Measurements from ENCODE around the gene SLPI.

The SLPI gene

DNA sequence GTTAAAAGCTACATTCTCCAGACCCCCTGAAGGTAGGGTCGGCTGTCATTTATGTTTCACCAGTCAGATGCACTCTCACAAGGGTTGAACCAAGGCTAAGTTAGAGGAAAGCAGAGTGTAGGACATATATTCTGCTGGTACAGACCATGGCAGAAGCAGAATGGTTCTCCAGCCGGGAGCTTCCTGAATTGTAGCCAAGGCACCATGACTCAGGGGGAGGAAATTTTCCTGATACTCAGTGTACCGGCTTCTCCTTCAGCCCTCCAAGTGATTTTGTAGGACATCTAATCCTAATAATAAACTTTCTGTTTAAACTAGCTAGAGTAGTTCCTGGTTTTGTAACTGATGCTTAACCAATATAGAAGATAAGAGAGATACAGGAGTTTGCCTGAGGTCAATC is 14.2 kb upstream of the SLPI start:
- Histone ChIP-seq H3K4me1 (ENCODE audit: insufficient read depth, poor library complexity, severe bottlenecking) (peaks cover 6% of the 10 kb centered on the region), H3K36me3 (ENCODE audit: low read depth) (no peaks in the 10 kb centered on the region), H3K4me3 (ENCODE audit: severe bottlenecking) (no peak overlapping the region), H3K9me3 (ENCODE audit: severe bottlenecking) (no peaks in the 10 kb centered on the region), H3K27me3 (ENCODE audit: insufficient read depth, poor library complexity, severe bottlenecking) (no peaks in the 10 kb centered on the region), H3K27ac (ENCODE audit: poor library complexity, severe bottlenecking) (no peak overlapping the region)
- TF ChIP-seq, protein P1, sequence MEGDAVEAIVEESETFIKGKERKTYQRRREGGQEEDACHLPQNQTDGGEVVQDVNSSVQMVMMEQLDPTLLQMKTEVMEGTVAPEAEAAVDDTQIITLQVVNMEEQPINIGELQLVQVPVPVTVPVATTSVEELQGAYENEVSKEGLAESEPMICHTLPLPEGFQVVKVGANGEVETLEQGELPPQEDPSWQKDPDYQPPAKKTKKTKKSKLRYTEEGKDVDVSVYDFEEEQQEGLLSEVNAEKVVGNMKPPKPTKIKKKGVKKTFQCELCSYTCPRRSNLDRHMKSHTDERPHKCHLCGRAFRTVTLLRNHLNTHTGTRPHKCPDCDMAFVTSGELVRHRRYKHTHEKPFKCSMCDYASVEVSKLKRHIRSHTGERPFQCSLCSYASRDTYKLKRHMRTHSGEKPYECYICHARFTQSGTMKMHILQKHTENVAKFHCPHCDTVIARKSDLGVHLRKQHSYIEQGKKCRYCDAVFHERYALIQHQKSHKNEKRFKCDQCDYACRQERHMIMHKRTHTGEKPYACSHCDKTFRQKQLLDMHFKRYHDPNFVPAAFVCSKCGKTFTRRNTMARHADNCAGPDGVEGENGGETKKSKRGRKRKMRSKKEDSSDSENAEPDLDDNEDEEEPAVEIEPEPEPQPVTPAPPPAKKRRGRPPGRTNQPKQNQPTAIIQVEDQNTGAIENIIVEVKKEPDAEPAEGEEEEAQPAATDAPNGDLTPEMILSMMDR (IDR thresholded peaks at IDR 0.05; ENCODE audit: poor library complexity, severe bottlenecking), result no peak
- ATAC-seq (ENCODE audit: low read depth), result peak; percentile 49; the same call in 2 of the 3 replicates
- DNase-seq (ENCODE audit: low spot score), result no peak

DNA sequence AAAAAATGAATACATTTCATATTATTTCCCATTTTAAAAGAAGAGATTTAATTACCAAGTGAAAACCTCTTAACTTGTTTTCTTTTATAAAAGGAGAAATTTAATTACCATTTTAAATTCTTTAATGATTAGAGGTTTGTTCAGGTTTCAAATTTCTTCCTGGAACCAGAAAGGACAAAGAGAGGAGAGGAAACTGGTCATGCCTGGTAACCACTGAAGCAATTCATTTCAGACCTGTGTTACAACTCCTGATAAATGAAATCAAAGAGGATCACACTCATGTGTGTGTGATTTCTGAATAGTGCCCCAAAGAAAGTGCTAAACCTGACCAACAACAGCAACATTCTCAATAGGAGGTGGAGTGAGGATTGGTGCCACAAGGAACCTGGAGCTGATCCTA is 12.6 kb upstream of the SLPI start:
- 0 out of 3 replicates have a peak, but pooled peaks have one; percentile 39 for ATAC-seq (ENCODE audit: low read depth)
- Histone ChIP-seq H3K9me3 (ENCODE audit: severe bottlenecking) (no peaks in the 10 kb centered on the region), H3K4me3 (ENCODE audit: severe bottlenecking) (no peak overlapping the region), H3K36me3 (ENCODE audit: low read depth) (no peaks in the 10 kb centered on the region), H3K27ac (ENCODE audit: poor library complexity, severe bottlenecking) (no peak overlapping the region), H3K27me3 (ENCODE audit: insufficient read depth, poor library complexity, severe bottlenecking) (no peaks in the 10 kb centered on the region), H3K4me1 (ENCODE audit: insufficient read depth, poor library complexity, severe bottlenecking) (peaks cover 6% of the 10 kb centered on the region)
- TF ChIP-seq, protein P1 (IDR thresholded peaks at IDR 0.05; ENCODE audit: poor library complexity, severe bottlenecking), result no peak
- DNase-seq (ENCODE audit: low spot score), result no peak

DNA sequence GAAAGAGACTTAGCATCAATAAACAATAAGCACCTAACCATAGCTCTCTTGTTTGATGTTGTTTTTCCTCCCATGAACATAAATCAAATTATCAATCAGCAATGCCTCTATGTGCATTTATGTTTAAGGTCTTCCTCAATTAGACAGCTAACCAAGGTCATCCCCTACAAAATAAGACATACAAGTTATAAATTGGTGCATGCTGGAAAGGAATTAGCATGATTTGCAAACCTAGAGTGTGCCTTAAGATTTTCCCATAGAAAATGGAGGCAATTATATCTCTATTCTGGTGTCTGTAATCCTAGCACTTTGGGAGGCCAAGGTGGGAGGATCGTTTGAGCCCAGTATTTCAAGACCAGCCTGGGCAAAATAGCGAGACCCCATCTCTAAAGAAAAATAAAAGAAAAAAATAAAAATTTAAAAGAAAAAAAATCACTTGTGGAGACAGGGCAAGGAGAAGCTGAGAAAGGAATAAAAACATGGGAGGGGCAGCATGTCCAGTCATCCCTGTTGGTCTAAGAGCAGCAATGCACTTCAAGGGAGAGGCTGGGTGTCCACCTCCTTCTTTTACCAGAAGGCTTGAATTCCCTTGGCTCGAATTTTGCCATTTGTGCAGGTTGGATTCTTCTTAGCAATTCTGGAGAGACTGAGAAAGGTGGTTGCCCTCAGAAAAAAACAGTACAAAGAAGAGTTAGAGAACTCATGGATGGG is 9.3 kb upstream of the SLPI start:
- peaks cover 6% of the 10 kb centered on the region for H3K4me1 ChIP-seq (ENCODE audit: insufficient read depth, poor library complexity, severe bottlenecking)
- no peak overlapping the region for H3K4me3 ChIP-seq (ENCODE audit: severe bottlenecking)
- H3K36me3 ChIP-seq (ENCODE audit: low read depth), result no peaks in the 10 kb centered on the region
- ATAC-seq (ENCODE audit: low read depth) (no peak), DNase-seq (ENCODE audit: low spot score) (no peak)
- no peaks in the 10 kb centered on the region for H3K27me3 ChIP-seq (ENCODE audit: insufficient read depth, poor library complexity, severe bottlenecking)
- TF ChIP-seq, protein P1 (IDR thresholded peaks at IDR 0.05; ENCODE audit: poor library complexity, severe bottlenecking), result no peak
- H3K9me3 ChIP-seq (ENCODE audit: severe bottlenecking), result no peaks in the 10 kb centered on the region
- no peak overlapping the region for H3K27ac ChIP-seq (ENCODE audit: poor library complexity, severe bottlenecking)

DNA sequence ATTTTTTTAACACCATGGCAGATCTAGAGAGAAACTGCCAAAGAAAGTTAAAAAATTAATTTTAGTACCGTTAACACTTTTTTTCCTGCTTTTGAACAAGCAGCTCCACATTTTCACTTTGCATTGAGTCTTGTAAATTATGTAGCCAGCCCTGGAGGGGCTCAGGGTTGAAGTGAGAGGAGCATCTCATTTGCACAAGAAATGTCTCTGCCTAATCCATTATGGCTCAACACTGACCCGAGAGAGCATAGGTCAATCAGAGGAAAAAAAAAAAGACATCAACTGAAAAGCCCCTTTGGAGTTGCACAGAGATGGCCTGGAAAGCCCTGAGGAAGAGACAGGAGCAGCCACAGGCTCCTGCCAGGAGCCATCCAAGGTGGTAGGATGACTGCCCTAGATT is 4.3 kb upstream of the SLPI start:
- H3K4me1 ChIP-seq (ENCODE audit: insufficient read depth, poor library complexity, severe bottlenecking), result peaks cover 19% of the 10 kb centered on the region
- ATAC-seq (ENCODE audit: low read depth) (no peak), DNase-seq (ENCODE audit: low spot score) (no peak)
- H3K27ac ChIP-seq (ENCODE audit: poor library complexity, severe bottlenecking), result no peak overlapping the region
- H3K4me3 ChIP-seq (ENCODE audit: severe bottlenecking), result no peak overlapping the region
- no peaks in the 10 kb centered on the region for H3K9me3 ChIP-seq (ENCODE audit: severe bottlenecking)
- H3K27me3 ChIP-seq (ENCODE audit: insufficient read depth, poor library complexity, severe bottlenecking), result no peaks in the 10 kb centered on the region
- TF ChIP-seq, protein P1 (IDR thresholded peaks at IDR 0.05; ENCODE audit: poor library complexity, severe bottlenecking), result no peak
- H3K36me3 ChIP-seq (ENCODE audit: low read depth), result no peaks in the 10 kb centered on the region

DNA sequence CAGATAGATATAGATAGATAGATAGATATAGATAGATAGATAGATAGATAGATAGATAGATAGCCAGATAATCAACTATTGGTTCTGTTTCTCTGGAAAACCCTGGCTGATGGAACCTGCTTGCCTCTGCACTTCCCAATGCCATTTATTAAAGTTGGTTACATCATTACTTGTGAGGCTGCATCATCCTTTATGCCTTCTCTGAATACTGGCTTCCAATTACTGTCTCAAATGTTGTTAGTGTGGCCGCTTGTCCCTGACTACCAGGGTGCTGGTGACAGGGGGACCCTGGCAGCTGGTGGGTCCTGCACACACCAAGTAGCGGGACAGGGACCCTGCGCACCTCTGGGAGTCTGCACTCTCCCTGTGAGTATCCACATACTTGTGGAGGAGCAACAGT is 3.9 kb upstream of the SLPI start:
- DNase-seq (ENCODE audit: low spot score), result no peak
- H3K4me3 ChIP-seq (ENCODE audit: severe bottlenecking), result no peak overlapping the region
- no peaks in the 10 kb centered on the region for H3K27me3 ChIP-seq (ENCODE audit: insufficient read depth, poor library complexity, severe bottlenecking)
- ATAC-seq (ENCODE audit: low read depth), result no peak
- TF ChIP-seq, protein P1 (IDR thresholded peaks at IDR 0.05; ENCODE audit: poor library complexity, severe bottlenecking), result no peak
- H3K9me3 ChIP-seq (ENCODE audit: severe bottlenecking), result no peaks in the 10 kb centered on the region
- H3K36me3 ChIP-seq (ENCODE audit: low read depth), result no peaks in the 10 kb centered on the region
- peaks cover 24% of the 10 kb centered on the region for H3K4me1 ChIP-seq (ENCODE audit: insufficient read depth, poor library complexity, severe bottlenecking)
- H3K27ac ChIP-seq (ENCODE audit: poor library complexity, severe bottlenecking), result no peak overlapping the region
